HL-60 (cell line): ENCODE measurements around the gene PLAGL1.

Experiments
- CTCF ChIP-seq: IDR thresholded peaks from one replicate; pipeline ENCODE4 v1.5.1; 2011; ENCODE audit warnings: low read length, control low read depth, inconsistent platforms; ENCODE audit not compliant: insufficient read depth
- GABPA ChIP-seq: IDR thresholded peaks from 2 replicates; pipeline ENCODE4 v1.6.1; 2012; ENCODE audit warnings: low read depth
- POLR2AphosphoS5 ChIP-seq: IDR thresholded peaks from 2 replicates; pipeline ENCODE4 v1.6.1; 2012; ENCODE audit warnings: low read depth
- REST ChIP-seq: IDR thresholded peaks from 2 replicates; pipeline ENCODE4 v1.6.1; 2012; ENCODE audit warnings: low read depth; ENCODE audit not compliant: insufficient replicate concordance
- SPI1 ChIP-seq: IDR thresholded peaks from 2 replicates; pipeline ENCODE4 v1.6.1; 2012; ENCODE audit warnings: low read depth, mild to moderate bottlenecking, borderline replicate concordance

- TF ChIP-seq CTCF (no peak), POLR2AphosphoS5 (no peak), GABPA (no peak), REST (no peak), SPI1 (no peak)
Measured at GRCh38 chr6:143948208-143948607, 59.9 kb downstream of the PLAGL1 start.
